T-helper 1 cell treated with Interleukin-12 subunit alpha and Interleukin-12 subunit beta and Interleukin-4 antibody, amounts not matched to agents 30 μg/mL and 1 μg/mL, for 36 hours (primary cell): ENCODE results near the gene MAN1A1.

Experiments used
- H3K27ac Mint-ChIP-seq: one replicate; pipeline ENCODE4 v1.8.0; 2021; ENCODE audit warnings: mild to moderate bottlenecking, mixed read lengths
- H3K27me3 Mint-ChIP-seq: one replicate; pipeline ENCODE4 v1.8.0; 2021; ENCODE audit warnings: low read depth, mixed read lengths
- H3K36me3 Mint-ChIP-seq: one replicate; pipeline ENCODE4 v1.8.0; 2021; ENCODE audit warnings: low read depth, mixed read lengths
- H3K4me1 Mint-ChIP-seq: one replicate; pipeline ENCODE4 v1.8.0; 2021; ENCODE audit warnings: low read depth, mixed read lengths
- H3K4me3 Mint-ChIP-seq: one replicate; pipeline ENCODE4 v1.8.0; 2021; ENCODE audit warnings: mild to moderate bottlenecking, moderate library complexity, mixed read lengths
- H3K9me3 Mint-ChIP-seq: one replicate; pipeline ENCODE4 v1.8.0; 2021; ENCODE audit warnings: mixed read lengths

Gene MAN1A1

DNA sequence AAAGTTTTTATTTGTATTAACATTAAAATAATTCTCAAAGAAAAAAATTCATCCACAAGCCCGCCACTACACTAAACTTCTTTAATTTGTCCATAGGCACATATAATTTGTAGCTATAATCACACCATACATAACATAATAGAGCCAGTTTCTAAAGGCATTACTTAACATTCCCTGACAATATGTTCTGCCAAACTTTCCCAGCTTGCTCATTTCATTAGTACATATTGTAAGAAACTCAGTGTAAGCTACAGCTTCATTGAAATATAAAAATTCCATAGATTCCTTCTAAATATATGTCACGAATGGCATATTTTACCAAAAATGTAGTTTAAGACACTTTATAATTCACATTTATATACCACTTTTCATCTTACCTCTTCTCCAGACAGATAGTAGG is 59.3 kb downstream of the MAN1A1 start:
- peaks cover 5% of the 10 kb centered on the region for H3K9me3 Mint-ChIP-seq
- no peak overlapping the region for H3K27ac Mint-ChIP-seq
- no peaks in the 10 kb centered on the region for H3K27me3 Mint-ChIP-seq
- peaks cover 14% of the 10 kb centered on the region for H3K4me1 Mint-ChIP-seq
- no peak overlapping the region for H3K4me3 Mint-ChIP-seq
- peaks cover 22% of the 10 kb centered on the region for H3K36me3 Mint-ChIP-seq

GRCh38 chr6:119289651-119290050 is 59.9 kb downstream of the MAN1A1 start:
- Mint-ChIP-seq H3K4me1 (peaks cover 9% of the 10 kb centered on the region), H3K36me3 (peaks cover 25% of the 10 kb centered on the region), H3K27me3 (no peaks in the 10 kb centered on the region), H3K9me3 (peaks cover 8% of the 10 kb centered on the region), H3K4me3 (no peak overlapping the region), H3K27ac (no peak overlapping the region)

GRCh38 chr6:119285908-119286625 is 63.5 kb downstream of the MAN1A1 start:
- H3K27ac Mint-ChIP-seq = no peak overlapping the region
- peaks cover 11% of the 10 kb centered on the region for H3K4me1 Mint-ChIP-seq
- H3K36me3 Mint-ChIP-seq = peaks cover 29% of the 10 kb centered on the region
- H3K9me3 Mint-ChIP-seq = peaks cover 3% of the 10 kb centered on the region
- H3K27me3 Mint-ChIP-seq = no peaks in the 10 kb centered on the region
- no peak overlapping the region for H3K4me3 Mint-ChIP-seq

- Mint-ChIP-seq H3K9me3 (peaks cover 3% of the 10 kb centered on the region), H3K27me3 (no peaks in the 10 kb centered on the region), H3K4me3 (no peak overlapping the region), H3K36me3 (peaks cover 28% of the 10 kb centered on the region), H3K27ac (no peak overlapping the region), H3K4me1 (peaks cover 11% of the 10 kb centered on the region)
Observed at GRCh38 chr6:119284861-119285521, 64.6 kb downstream of the MAN1A1 start.

DNA sequence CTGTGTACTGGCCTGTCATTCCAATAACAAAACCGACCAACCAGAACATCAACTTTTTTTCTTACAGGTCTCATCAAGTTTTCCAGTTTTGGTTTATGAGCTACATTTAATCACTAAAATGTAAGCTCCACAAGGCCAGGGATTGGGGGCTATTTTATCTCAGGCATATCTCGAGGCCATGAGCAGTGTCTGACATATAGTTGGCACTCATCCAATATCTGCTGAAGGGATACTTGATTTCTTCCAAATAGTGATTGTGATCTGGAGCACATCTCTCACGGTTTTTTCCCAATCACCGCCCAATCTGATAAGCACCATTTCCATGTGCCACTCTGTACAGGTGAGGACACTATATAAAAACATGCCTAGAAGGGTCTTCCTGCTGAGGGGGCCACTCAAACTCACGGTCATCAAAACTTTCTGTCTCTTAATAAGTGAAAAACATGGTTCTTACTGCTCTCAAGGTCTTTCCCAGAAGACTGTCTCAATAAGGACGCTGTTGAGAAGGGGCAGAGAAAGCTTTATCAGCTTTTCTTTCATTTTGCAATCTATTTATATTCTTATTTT is 65.5 kb downstream of the MAN1A1 start:
- Mint-ChIP-seq H3K36me3 (peaks cover 28% of the 10 kb centered on the region), H3K27ac (no peak overlapping the region), H3K27me3 (no peaks in the 10 kb centered on the region), H3K4me3 (no peak overlapping the region), H3K4me1 (peaks cover 11% of the 10 kb centered on the region), H3K9me3 (peaks cover 3% of the 10 kb centered on the region)

GRCh38 chr6:119283214-119283613 is 66.3 kb downstream of the MAN1A1 start:
- no peaks in the 10 kb centered on the region for H3K27me3 Mint-ChIP-seq
- peaks cover 28% of the 10 kb centered on the region for H3K36me3 Mint-ChIP-seq
- no peak overlapping the region for H3K27ac Mint-ChIP-seq

DNA sequence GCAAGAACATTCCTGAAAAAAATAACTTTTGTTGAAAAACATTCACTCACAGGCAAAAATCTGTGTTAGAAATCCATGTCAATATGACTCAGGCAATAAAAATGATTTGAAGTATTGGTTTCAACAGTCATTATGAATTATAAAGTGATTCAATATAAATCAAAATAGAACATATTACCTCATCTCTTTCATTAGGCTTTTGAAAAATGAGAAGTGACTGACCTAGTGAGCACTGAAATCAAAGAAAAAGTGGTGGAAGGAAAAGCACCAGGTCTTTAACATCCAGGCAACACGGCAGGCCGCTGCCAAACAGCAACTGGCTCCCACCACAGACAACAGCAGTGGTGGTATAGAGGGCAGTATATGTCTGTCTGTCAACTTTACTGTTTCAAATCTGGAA is 68.9 kb downstream of the MAN1A1 start:
- no peaks in the 10 kb centered on the region for H3K27me3 Mint-ChIP-seq
- peaks cover 9% of the 10 kb centered on the region for H3K4me1 Mint-ChIP-seq
- no peak overlapping the region for H3K27ac Mint-ChIP-seq
- no peak overlapping the region for H3K4me3 Mint-ChIP-seq
- H3K36me3 Mint-ChIP-seq = peaks cover 19% of the 10 kb centered on the region
- peaks cover 3% of the 10 kb centered on the region for H3K9me3 Mint-ChIP-seq

More at GRCh38 chr6:119283214-119283613, 66.3 kb downstream of the MAN1A1 start:
- peaks cover 11% of the 10 kb centered on the region for H3K4me1 Mint-ChIP-seq
- peaks cover 3% of the 10 kb centered on the region for H3K9me3 Mint-ChIP-seq
- H3K4me3 Mint-ChIP-seq = no peak overlapping the region

- H3K4me3 Mint-ChIP-seq = no peak overlapping the region
- H3K27ac Mint-ChIP-seq = no peak overlapping the region
- H3K9me3 Mint-ChIP-seq = peaks cover 3% of the 10 kb centered on the region
- H3K27me3 Mint-ChIP-seq = no peaks in the 10 kb centered on the region
- H3K4me1 Mint-ChIP-seq = peaks cover 9% of the 10 kb centered on the region
- H3K36me3 Mint-ChIP-seq = peaks cover 18% of the 10 kb centered on the region
Observed at GRCh38 chr6:119280080-119280479, 69.5 kb downstream of the MAN1A1 start.

DNA sequence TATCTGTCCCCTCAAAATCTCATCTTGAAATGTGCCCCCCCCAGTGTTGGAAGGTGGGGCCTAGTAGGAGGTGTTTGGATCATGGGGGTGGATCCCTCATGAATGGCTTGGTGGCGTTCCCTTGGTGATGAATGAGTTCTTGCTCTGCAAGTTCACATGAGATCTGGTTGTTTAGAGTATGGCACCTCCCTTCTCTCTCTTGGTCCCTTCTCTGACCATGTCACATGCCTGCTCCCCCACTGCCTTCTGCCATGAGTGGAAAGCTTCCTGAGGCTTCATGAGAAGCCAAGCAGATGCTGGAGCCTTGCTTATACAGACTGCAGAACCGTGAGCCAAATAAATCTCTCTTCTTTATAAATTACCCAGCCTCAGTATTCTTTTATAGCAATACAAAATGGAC is 70.9 kb downstream of the MAN1A1 start:
- H3K4me3 Mint-ChIP-seq = no peak overlapping the region
- H3K4me1 Mint-ChIP-seq = peaks cover 9% of the 10 kb centered on the region
- peaks cover 14% of the 10 kb centered on the region for H3K36me3 Mint-ChIP-seq
- H3K27ac Mint-ChIP-seq = no peak overlapping the region
- H3K27me3 Mint-ChIP-seq = no peaks in the 10 kb centered on the region
- no peaks in the 10 kb centered on the region for H3K9me3 Mint-ChIP-seq

DNA sequence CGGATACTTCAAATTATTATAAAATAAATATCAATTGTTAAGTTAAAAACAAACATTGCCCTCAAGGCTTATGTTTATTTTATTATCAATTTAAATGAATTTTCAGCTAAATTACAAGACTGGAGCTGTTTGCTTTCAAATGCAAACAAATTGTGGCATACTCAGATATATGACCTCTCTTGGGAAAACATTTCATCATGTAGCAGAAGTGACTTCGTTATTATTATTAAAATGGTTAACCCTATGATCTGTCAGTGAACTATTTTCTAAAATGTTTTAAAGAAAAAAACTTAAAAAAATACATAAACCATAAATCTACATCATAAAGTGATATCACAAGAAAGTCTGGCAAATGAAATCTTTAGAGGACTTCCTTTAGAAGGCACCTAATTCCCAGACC is 72.5 kb downstream of the MAN1A1 start:
- no peak overlapping the region for H3K4me3 Mint-ChIP-seq

GRCh38 chr6:119276211-119276610 is 73.3 kb downstream of the MAN1A1 start:
- no peak overlapping the region for H3K4me3 Mint-ChIP-seq
- no peak overlapping the region for H3K27ac Mint-ChIP-seq
- no peaks in the 10 kb centered on the region for H3K4me1 Mint-ChIP-seq
- peaks cover 8% of the 10 kb centered on the region for H3K9me3 Mint-ChIP-seq
- peaks cover 15% of the 10 kb centered on the region for H3K36me3 Mint-ChIP-seq
- no peaks in the 10 kb centered on the region for H3K27me3 Mint-ChIP-seq

More for the DNA sequence above, 72.5 kb downstream of the MAN1A1 start:
- Mint-ChIP-seq H3K27ac (no peak overlapping the region), H3K4me1 (no peaks in the 10 kb centered on the region), H3K9me3 (peaks cover 3% of the 10 kb centered on the region), H3K36me3 (peaks cover 12% of the 10 kb centered on the region), H3K27me3 (no peaks in the 10 kb centered on the region)

DNA sequence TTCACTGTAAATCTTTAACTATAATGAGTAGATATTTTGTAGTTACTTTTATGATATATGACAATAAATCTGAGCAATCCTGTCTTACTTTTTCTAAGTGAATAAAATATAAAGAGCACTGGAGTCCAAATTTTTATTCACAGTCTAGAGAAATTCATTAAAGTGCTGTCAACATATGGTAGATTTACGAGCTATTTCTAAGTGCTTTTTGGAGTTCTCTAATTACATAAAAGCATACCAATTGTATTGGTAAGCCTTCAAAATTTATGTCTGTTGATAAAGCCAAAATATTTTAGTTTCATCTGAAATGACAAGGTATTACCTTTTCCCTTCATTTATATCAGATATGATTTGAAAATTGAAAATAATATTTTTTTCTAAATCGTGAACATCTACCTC is 75.4 kb downstream of the MAN1A1 start:
- Mint-ChIP-seq H3K36me3 (peaks cover 28% of the 10 kb centered on the region), H3K4me3 (no peak overlapping the region), H3K4me1 (no peaks in the 10 kb centered on the region), H3K9me3 (peaks cover 19% of the 10 kb centered on the region), H3K27me3 (no peaks in the 10 kb centered on the region), H3K27ac (no peak overlapping the region)

DNA sequence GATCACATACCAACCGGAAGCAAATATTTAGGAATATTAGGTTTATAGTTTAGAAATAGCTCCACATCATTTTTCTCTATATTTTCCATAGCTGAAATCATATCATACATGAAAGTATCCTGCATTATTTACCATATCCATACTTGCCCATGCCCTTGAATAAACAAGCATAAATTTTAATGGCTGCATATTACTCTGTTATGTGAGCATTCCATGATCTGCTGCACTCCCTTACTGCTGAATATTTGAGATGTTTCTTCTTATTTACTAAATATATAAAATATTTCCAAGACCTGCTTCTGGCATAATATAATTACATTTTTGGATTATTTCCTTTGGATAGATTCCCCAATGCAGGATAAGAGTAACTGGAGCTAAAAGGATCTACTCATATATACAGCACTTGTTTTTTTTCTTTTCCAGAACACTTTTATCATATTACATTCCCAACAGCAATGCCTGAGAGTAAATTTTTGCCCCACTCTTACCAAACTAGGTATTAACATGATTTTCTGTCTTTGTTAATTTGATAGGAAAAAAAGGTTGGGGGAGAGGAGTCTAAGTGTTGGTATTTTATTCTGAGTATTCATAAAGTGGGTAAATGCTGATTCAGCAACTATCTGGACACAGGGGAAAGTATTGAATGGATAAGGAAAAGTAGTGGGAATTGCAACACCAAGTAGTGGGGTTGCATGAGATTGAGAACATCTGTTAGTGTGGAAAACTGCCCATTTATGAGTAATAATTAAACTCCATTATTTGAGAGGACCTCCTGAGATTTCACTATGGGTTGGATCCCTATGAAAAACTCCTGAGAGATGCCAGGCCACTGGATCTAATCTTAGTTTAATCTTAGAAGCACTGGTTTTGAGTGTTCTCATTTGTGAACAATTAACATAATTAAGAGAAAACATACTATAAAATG is 76.0 kb downstream of the MAN1A1 start:
- Mint-ChIP-seq H3K27ac (no peak overlapping the region), H3K9me3 (peaks cover 19% of the 10 kb centered on the region), H3K4me3 (no peak overlapping the region), H3K4me1 (no peaks in the 10 kb centered on the region), H3K27me3 (no peaks in the 10 kb centered on the region), H3K36me3 (peaks cover 32% of the 10 kb centered on the region)

GRCh38 chr6:119270545-119270944 is 79.0 kb downstream of the MAN1A1 start:
- H3K4me1 Mint-ChIP-seq = peaks cover 19% of the 10 kb centered on the region
- peaks cover 34% of the 10 kb centered on the region for H3K36me3 Mint-ChIP-seq
- no peak overlapping the region for H3K27ac Mint-ChIP-seq
- H3K9me3 Mint-ChIP-seq = peaks cover 19% of the 10 kb centered on the region
- no peak overlapping the region for H3K4me3 Mint-ChIP-seq
- H3K27me3 Mint-ChIP-seq = no peaks in the 10 kb centered on the region
